GM12878 (cell line): Measurements from ENCODE around the gene RAPGEF6. TPM values are rescaled to one million over a fixed set of nuclear protein-coding genes. Genes with fewer than 3 reads are reported as not detected.
A peak's percentile ranks its signal among the peaks of the same experiment; 100 is the strongest.

Source experiments
- ATAC-seq: fragments of 200-7000 bp; cut with Tn5 transposase; 3 replicates; pipeline ENCODE4 v1.9.1; 2020; ENCODE audit warnings: mild to moderate bottlenecking, moderate library complexity
- BruUV-seq: library from RNA; stranded (reverse); fragments of 400-500 nt; replicated peaks from 2 replicates; lab custom pipeline; 2021; lab: Mats Ljungman, UMichigan
- CTCF ChIA-PET: fragments of 300-600 bp; sonication (Branson Sonifier 250); formaldehyde crosslinking; extraction: SDS; loops from one replicate; lab custom pipeline; 2021; ENCODE audit warnings: inconsistent platforms; lab: Yijun Ruan, JAX
- POLR2A ChIA-PET: fragments of 350-600 bp; formaldehyde crosslinking; extraction: SDS; loops from one replicate; lab custom pipeline; 2021; ENCODE audit warnings: inconsistent platforms; lab: Charles Lee
- RAD21 ChIA-PET: fragments of 300-600 bp; sonication (Branson Sonifier 250); formaldehyde crosslinking; loops from one replicate; lab custom pipeline; 2023; ENCODE audit warnings: antibody characterized with exemption; ENCODE audit not compliant: unreplicated experiment; lab: Charles Lee
- SMC1A ChIA-PET: fragments of 300-600 bp; sonication (Branson Sonifier 250); formaldehyde crosslinking; loops from one replicate; lab custom pipeline; 2023; ENCODE audit not compliant: unreplicated experiment, uncharacterized antibody; lab: Charles Lee
- DNase-seq: peaks from one replicate; pipeline ENCODE4 v3.0.0-alpha.2; 2011; ENCODE audit warnings: low read depth, low spot score
- FAIRE-seq: peaks from 3 replicates; lab custom pipeline; 2011; peaks lifted over from hg19 to GRCh38; lab: Jason Lieb, UNC
- H2AFZ ChIP-seq: 2 replicates; pipeline ENCODE4 v1.6.0; 2011; ENCODE audit warnings: low read depth, low read length, control low read depth; ENCODE audit not compliant: control insufficient read depth
- H3K27ac ChIP-seq: 2 replicates; pipeline ENCODE4 v1.5.1; 2011; ENCODE audit warnings: control low read depth; ENCODE audit not compliant: control insufficient read depth, insufficient read depth
- H3K27me3 ChIP-seq, 2 experiments: replicated peaks in 1 of 2; 2 replicates each; pipeline versions ENCODE4 v1.6.0 to v1.6.1; 2011; ENCODE audit warnings: low read length in 1 of 2; ENCODE audit not compliant: control insufficient read depth in 2 of 2, insufficient read depth in 2 of 2
- H3K36me3 ChIP-seq, 2 experiments: 2 replicates each; pipeline ENCODE4 v1.5.1; 2011; ENCODE audit warnings: low read length in 1 of 2; ENCODE audit not compliant: control insufficient read depth in 2 of 2, insufficient read depth in 2 of 2
- H3K4me1 ChIP-seq: 2 replicates; pipeline ENCODE4 v1.6.1; 2011; ENCODE audit warnings: mild to moderate bottlenecking, low read length, moderate library complexity, mixed read lengths; ENCODE audit not compliant: control insufficient read depth, insufficient read depth
- H3K4me2 ChIP-seq: 2 replicates; pipeline ENCODE4 v1.6.0; 2011; ENCODE audit warnings: control low read depth; ENCODE audit not compliant: control insufficient read depth, insufficient read depth
- H3K4me3 ChIP-seq: fragments of 200-600 bp; sonication (generic); 2 replicates; pipeline ENCODE4 v1.5.1; 2016
- H3K79me2 ChIP-seq: 2 replicates; pipeline ENCODE4 v1.6.0; 2011; ENCODE audit warnings: low read length; ENCODE audit not compliant: control insufficient read depth, insufficient read depth
- H3K9ac ChIP-seq: 2 replicates; pipeline ENCODE4 v1.8.0; 2011; ENCODE audit warnings: low read length, control low read depth, mixed read lengths; ENCODE audit not compliant: control insufficient read depth, insufficient read depth
- H3K9me3 ChIP-seq: replicated peaks from 3 replicates; pipeline ENCODE4 v1.5.1; 2011; ENCODE audit warnings: mild to moderate bottlenecking, low read length; ENCODE audit not compliant: control insufficient read depth, insufficient read depth
- H4K20me1 ChIP-seq: 2 replicates; pipeline ENCODE4 v1.6.0; 2011; ENCODE audit not compliant: control insufficient read depth, insufficient read depth
- CBX5 ChIP-seq: sonication (generic); IDR thresholded peaks from 2 replicates; pipeline ENCODE4 v1.6.1; 2016; ENCODE audit warnings: low read depth, moderate library complexity, mild to moderate bottlenecking, inconsistent platforms
- CHD4 ChIP-seq: fragments of 200-600 bp; sonication (generic); IDR thresholded peaks from 2 replicates; pipeline ENCODE4 v1.6.1; 2016; ENCODE audit warnings: mild to moderate bottlenecking
- HCFC1 ChIP-seq: fragments of 150-350 bp; IDR thresholded peaks from 2 replicates; pipeline ENCODE4 v1.6.1; 2014; ENCODE audit warnings: low read length
- MTA2 ChIP-seq: fragments of 450-650 bp; IDR thresholded peaks from 2 replicates; pipeline ENCODE4 v1.6.1; 2016; ENCODE audit warnings: low read depth, mild to moderate bottlenecking, moderate library complexity
- TCF7 ChIP-seq: IDR thresholded peaks from 2 replicates; pipeline ENCODE4 v1.6.1; 2014; ENCODE audit warnings: antibody characterized with exemption, borderline replicate concordance
- WGBS: methylation state at CpG from one replicate; pipeline ENCODE4 v1.1.6; 2016; ENCODE audit warnings: low lambda C conversion rate; ENCODE audit not compliant: insufficient replicate concordance, insufficient coverage; ENCODE audit errors: missing lambda C conversion rate; 5-methylcytosine and 5-hydroxymethylcytosine counted together
- in situ Hi-C: fragments of 300-500 bp; cut with MboI; formaldehyde crosslinking; loops from 9 replicates; pipeline ENCODE4 v1.14.3; 2018; ENCODE audit warnings: mixed read lengths
- intact Hi-C: fragments of 100-400 bp; cut with micrococcal nuclease; formaldehyde crosslinking; loops from one replicate; pipeline ENCODE4 v1.14.2; 2022; ENCODE audit not compliant: unreplicated experiment
- polyA plus RNA-seq, 11 experiments: library from polyadenylated mRNA; depleted of rRNA in 4 of 11; unstranded in 6 of 11; stranded (reverse) in 5 of 11; fragments of >200 nt; fragmentation: Nextera tagmentation in 4 of 11; fragmentation: Illumina TruSeq in 1 of 11; extraction: Ambion mirVana in 4 of 11; extraction: Trizol in 1 of 11; gene quantifications; 1 replicate in 1 of 11; 2 replicates in 10 of 11; pipeline versions ENCODE4 v1.2.1 to v1.2.3, GENCODE V29; 2011 to 2016; ENCODE audit warnings: inconsistent platforms in 2 of 11, missing spikeins in 2 of 11, low read depth in 1 of 11
- total RNA-seq, 4 experiments: library from RNA; depleted of rRNA in 3 of 4; stranded (reverse); fragments of >200 nt in 3 of 4; fragmentation: Illumina TruSeq in 1 of 4; extraction: Trizol in 1 of 4; gene quantifications; 2 replicates each; pipeline versions ENCODE4 v1.2.1 to v1.2.3, GENCODE V29; 2013 to 2021
- TF ChIP-seq, protein P1 (sequence below): IDR thresholded peaks from 2 replicates; pipeline ENCODE4 v1.6.1; 2012; ENCODE audit warnings: low read length, inconsistent platforms
- TF ChIP-seq, protein P2 (sequence below), 3 experiments: IDR thresholded peaks in 2 of 3; conservative IDR thresholded peaks in 1 of 3; 2 replicates each; pipeline ENCODE4 v1.5.1; 2011; ENCODE audit warnings: low read depth in 3 of 3, low read length in 3 of 3, mild to moderate bottlenecking in 3 of 3, control low read depth in 2 of 3, moderate library complexity in 2 of 3, inconsistent platforms in 1 of 3, mixed read lengths in 1 of 3; ENCODE audit not compliant: control insufficient read depth in 2 of 3, insufficient read depth in 1 of 3; ENCODE audit errors: extremely low read depth in 1 of 3
- TF ChIP-seq, protein P3 (sequence below): fragments of 450-650 bp; IDR thresholded peaks from 2 replicates; pipeline ENCODE4 v1.6.1; 2017; ENCODE audit warnings: borderline replicate concordance

Gene RAPGEF6
- total and polyA plus RNA-seq, 10 of the 15 experiments (the other 5 are each of a cell fraction or from before 2014, with no cell fraction given): 2.9 to 24.0 (median 14.2) TPM

DNA sequence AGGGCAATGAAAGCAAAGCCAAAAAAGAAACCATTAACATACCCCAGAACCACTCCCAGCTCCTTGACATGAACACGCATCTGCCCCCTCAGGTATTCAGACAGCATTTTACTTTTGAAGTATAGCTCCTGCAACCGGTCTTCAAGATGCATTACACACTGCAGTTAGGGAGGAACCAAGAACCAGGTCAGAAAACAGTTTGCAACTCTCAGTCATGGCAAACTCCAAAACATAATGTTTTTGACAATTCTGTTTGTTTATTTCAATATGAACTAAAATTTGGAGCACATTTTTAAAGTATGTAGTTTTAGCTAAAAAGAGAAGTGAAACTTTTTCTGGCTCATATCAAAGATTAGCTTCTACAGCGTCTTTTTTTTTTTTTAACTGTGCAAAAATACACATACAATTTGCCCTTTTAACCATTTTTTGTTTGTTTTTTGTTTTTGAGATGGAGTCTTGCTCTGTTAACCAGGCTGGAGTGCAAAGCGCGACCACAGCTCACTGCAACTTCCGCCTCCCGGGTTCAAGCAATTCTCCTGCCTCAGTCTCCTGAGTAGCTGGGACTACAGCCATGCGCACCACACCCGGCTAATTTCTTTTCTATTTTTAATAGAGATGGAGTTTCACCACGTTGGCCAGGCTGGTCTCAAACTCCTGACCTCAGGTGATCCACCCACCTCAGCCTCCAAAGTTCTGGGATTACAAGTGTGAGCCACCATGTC, 12.2 kb upstream of the RAPGEF6 start (continued):
- TF ChIP-seq MTA2 (0 out of 2 replicates have a peak, but pooled peaks have one; percentile 42), TCF7 (no peak), CHD4 (no peak), CBX5 (0 out of 2 replicates have a peak, but pooled peaks have one; percentile 41)
- TF ChIP-seq, protein P1, sequence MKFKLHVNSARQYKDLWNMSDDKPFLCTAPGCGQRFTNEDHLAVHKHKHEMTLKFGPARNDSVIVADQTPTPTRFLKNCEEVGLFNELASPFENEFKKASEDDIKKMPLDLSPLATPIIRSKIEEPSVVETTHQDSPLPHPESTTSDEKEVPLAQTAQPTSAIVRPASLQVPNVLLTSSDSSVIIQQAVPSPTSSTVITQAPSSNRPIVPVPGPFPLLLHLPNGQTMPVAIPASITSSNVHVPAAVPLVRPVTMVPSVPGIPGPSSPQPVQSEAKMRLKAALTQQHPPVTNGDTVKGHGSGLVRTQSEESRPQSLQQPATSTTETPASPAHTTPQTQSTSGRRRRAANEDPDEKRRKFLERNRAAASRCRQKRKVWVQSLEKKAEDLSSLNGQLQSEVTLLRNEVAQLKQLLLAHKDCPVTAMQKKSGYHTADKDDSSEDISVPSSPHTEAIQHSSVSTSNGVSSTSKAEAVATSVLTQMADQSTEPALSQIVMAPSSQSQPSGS: peak; percentile 40; the same call in 1 of the 2 replicates
- TF ChIP-seq, protein P2, sequence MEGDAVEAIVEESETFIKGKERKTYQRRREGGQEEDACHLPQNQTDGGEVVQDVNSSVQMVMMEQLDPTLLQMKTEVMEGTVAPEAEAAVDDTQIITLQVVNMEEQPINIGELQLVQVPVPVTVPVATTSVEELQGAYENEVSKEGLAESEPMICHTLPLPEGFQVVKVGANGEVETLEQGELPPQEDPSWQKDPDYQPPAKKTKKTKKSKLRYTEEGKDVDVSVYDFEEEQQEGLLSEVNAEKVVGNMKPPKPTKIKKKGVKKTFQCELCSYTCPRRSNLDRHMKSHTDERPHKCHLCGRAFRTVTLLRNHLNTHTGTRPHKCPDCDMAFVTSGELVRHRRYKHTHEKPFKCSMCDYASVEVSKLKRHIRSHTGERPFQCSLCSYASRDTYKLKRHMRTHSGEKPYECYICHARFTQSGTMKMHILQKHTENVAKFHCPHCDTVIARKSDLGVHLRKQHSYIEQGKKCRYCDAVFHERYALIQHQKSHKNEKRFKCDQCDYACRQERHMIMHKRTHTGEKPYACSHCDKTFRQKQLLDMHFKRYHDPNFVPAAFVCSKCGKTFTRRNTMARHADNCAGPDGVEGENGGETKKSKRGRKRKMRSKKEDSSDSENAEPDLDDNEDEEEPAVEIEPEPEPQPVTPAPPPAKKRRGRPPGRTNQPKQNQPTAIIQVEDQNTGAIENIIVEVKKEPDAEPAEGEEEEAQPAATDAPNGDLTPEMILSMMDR (IDR thresholded peaks at IDR 0.05 in 2 of 3, conservative IDR thresholded peaks at IDR 0.05 in 1 of 3; ENCODE audit: control insufficient read depth in 2 of 3, extremely low read depth in 1 of 3, insufficient read depth in 1 of 3, low read depth in 3 of 3, low read length in 3 of 3): peak; percentile 18 to 35 (median 30); a peak in 3 of 6 replicates

DNA sequence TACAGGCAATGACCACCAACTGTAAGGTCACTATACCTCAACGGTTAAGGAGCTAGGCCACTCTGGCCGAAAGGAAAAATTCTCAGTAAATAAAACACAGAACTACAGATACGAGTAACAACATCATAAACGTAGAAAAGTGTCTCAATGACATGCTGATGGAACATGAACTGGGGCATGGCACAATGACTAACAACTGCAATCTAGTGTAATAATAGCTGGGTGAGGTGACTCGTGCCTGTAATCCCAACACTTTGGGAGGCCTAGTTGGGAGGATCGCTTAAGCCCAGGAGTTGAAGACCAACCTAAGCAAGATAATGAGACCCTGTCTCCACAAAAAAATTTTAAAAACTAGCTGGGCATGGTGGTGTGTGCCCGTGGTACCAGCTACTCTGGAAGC, 9.8 kb upstream of the RAPGEF6 start:
- intact Hi-C loops: no loop called here
- RAD21 ChIA-PET: no interaction called here
- H3K9me3 ChIP-seq: no peaks in the 10 kb centered on the region

More for the DNA sequence above, 9.8 kb upstream of the RAPGEF6 start:
- peaks cover 19% of the 10 kb centered on the region for H3K4me1 ChIP-seq
- no peak overlapping the region for H3K27ac ChIP-seq
- H3K4me2 ChIP-seq: no peak overlapping the region
- TF ChIP-seq, protein P3, sequence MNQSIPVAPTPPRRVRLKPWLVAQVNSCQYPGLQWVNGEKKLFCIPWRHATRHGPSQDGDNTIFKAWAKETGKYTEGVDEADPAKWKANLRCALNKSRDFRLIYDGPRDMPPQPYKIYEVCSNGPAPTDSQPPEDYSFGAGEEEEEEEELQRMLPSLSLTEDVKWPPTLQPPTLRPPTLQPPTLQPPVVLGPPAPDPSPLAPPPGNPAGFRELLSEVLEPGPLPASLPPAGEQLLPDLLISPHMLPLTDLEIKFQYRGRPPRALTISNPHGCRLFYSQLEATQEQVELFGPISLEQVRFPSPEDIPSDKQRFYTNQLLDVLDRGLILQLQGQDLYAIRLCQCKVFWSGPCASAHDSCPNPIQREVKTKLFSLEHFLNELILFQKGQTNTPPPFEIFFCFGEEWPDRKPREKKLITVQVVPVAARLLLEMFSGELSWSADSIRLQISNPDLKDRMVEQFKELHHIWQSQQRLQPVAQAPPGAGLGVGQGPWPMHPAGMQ: no peak
- no peak for TF ChIP-seq HCFC1
- in situ Hi-C loops: no loop called here
- POLR2A ChIA-PET: interaction anchor here (1.0 kb wide), 1 partner anchor 9 kb away, joined by 5 read pairs; no protein-coding TSS in a partner anchor
- H3K9ac ChIP-seq: no peak overlapping the region
- FAIRE-seq (no peak), DNase-seq (no peak), ATAC-seq (no peak)
- H3K27me3 ChIP-seq: no peaks in the 10 kb centered on the region
- H3K36me3 ChIP-seq: peaks cover 0 to 4% of the 10 kb centered on the region in 2 experiments; a peak in 1 of 4 replicates
- no peak overlapping the region for H2AFZ ChIP-seq
- H3K79me2 ChIP-seq: no peaks in the 10 kb centered on the region
- no peaks in the 10 kb centered on the region for H4K20me1 ChIP-seq
- no TSS peak for BruUV-seq
- CTCF ChIA-PET: interaction anchor here (1.0 kb wide), 1 partner anchor 363 kb away, joined by 3 read pairs; no protein-coding TSS in a partner anchor
- H3K4me3 ChIP-seq: no peak overlapping the region
- 82% methylated on average over 7 of the region's 7 CpGs for WGBS
- SMC1A ChIA-PET: interaction anchor here (0.6 to 4.4 kb wide), 5 partner anchors 9 to 55 kb away, joined by 3 to 26 read pairs (median 4); partner anchors contain the start of gene RAPGEF6
